T-cell (primary cell): ENCODE data around the gene NT5DC1. TPM values are rescaled to one million over a fixed set of nuclear protein-coding genes. Genes with fewer than 3 reads are reported as not detected.

Experiments
- ATAC-seq, 4 experiments: fragments of 200-7000 bp in 3 of 4; fragments of 150-1000 bp in 1 of 4; cut with Tn5 transposase; replicated peaks in 1 of 4; 1 replicate in 3 of 4; 2 replicates in 1 of 4; pipeline ENCODE4 v1.10.0; 2021; ENCODE audit warnings: moderate library complexity in 3 of 4, mild to moderate bottlenecking in 2 of 4, moderate number of reproducible peaks in 1 of 4
- CTCF ChIA-PET, 2 donors: fragments of 300-600 bp; sonication (Branson Sonifier 250); formaldehyde crosslinking; loops; one replicate each; lab custom pipeline; 2022; ENCODE audit warnings: antibody characterized with exemption in 2 of 2; lab: Charles Lee
- POLR2A ChIA-PET, 2 donors: fragments of 300-600 bp; sonication (Branson Sonifier 250); formaldehyde crosslinking; loops; one replicate each; lab custom pipeline; 2022; ENCODE audit warnings: antibody characterized with exemption in 2 of 2; lab: Charles Lee
- DNase-seq, 35 experiments: peaks; one replicate each; pipeline versions ENCODE4 v3.0.0 to v3.0.0-alpha.2; 2013 to 2023
- H3K27ac ChIP-seq: one replicate; pipeline ENCODE4 v1.5.1; 2013; ENCODE audit warnings: low read length
- H3K27me3 ChIP-seq, 2 experiments: replicated peaks in 1 of 2; 1 replicate in 1 of 2; 2 replicates in 1 of 2; pipeline versions ENCODE4 v1.6.1 to v1.7.0; 2013; ENCODE audit warnings: low read length in 1 of 2, mixed read lengths in 1 of 2; ENCODE audit not compliant: control insufficient read depth in 2 of 2, insufficient read depth in 2 of 2; ENCODE audit errors: extremely low read depth in 1 of 2
- H3K36me3 ChIP-seq, 2 donors: 1 replicate in 1 of 2; 2 replicates in 1 of 2; pipeline versions ENCODE4 v1.6.1 to v1.7.0; 2013; ENCODE audit warnings: low read length in 1 of 2; ENCODE audit not compliant: control insufficient read depth in 2 of 2, insufficient read depth in 1 of 2; ENCODE audit errors: extremely low read depth in 1 of 2
- H3K4me1 ChIP-seq, 2 experiments: 1 replicate in 1 of 2; 2 replicates in 1 of 2; pipeline versions ENCODE4 v1.6.1 to v1.7.0; 2013; ENCODE audit warnings: low read length in 2 of 2, mixed read lengths in 1 of 2; ENCODE audit not compliant: insufficient read depth in 2 of 2, control insufficient read depth in 1 of 2; ENCODE audit errors: extremely low read depth in 1 of 2
- H3K4me3 ChIP-seq, 2 donors: 1 replicate in 1 of 2; 2 replicates in 1 of 2; pipeline versions ENCODE4 v1.5.1 to v1.7.0; 2013; ENCODE audit warnings: mild to moderate bottlenecking in 2 of 2, low read length in 1 of 2, moderate library complexity in 1 of 2; ENCODE audit not compliant: control insufficient read depth in 1 of 2; ENCODE audit errors: extremely low read depth in 1 of 2
- H3K9me3 ChIP-seq: 2 replicates; pipeline ENCODE4 v1.7.0; 2013
- H3K27ac Mint-ChIP-seq, 2 donors: one replicate each; pipeline ENCODE4 v1.8.0; 2020 to 2021; ENCODE audit warnings: mild to moderate bottlenecking in 2 of 2, mixed read lengths in 2 of 2
- H3K27me3 Mint-ChIP-seq, 2 donors: one replicate each; pipeline ENCODE4 v1.8.0; 2021 to 2022; ENCODE audit warnings: mixed read lengths in 2 of 2
- H3K36me3 Mint-ChIP-seq: one replicate; pipeline ENCODE4 v1.8.0; 2021; ENCODE audit warnings: mixed read lengths
- H3K4me1 Mint-ChIP-seq, 3 donors: one replicate each; pipeline ENCODE4 v1.8.0; 2020 to 2022; ENCODE audit warnings: mixed read lengths in 3 of 3, mild to moderate bottlenecking in 1 of 3
- H3K4me3 Mint-ChIP-seq, 3 donors: one replicate each; pipeline ENCODE4 v1.8.0; 2020 to 2022; ENCODE audit warnings: mild to moderate bottlenecking in 3 of 3, mixed read lengths in 3 of 3, moderate library complexity in 3 of 3
- H3K9me3 Mint-ChIP-seq, 3 donors: one replicate each; pipeline ENCODE4 v1.8.0; 2020 to 2022; ENCODE audit warnings: mixed read lengths in 3 of 3
- WGBS: methylation state at CpG from one replicate; pipeline ENCODE4 v1.1.5; 2013; ENCODE audit warnings: missing lambda C conversion rate; ENCODE audit not compliant: insufficient coverage; 5-methylcytosine and 5-hydroxymethylcytosine counted together
- total RNA-seq, 35 experiments: library from RNA in 6 of 35; stranded (reverse) in 6 of 35; fragments of 120-200 nt in 1 of 35; gene quantifications; one replicate each; pipeline versions ENCODE4 v1.2.1 to v1.2.4 and lab custom pipeline; 2013 to 2026

NT5DC1 gene
- total RNA-seq, 5 donors from 2014 or later (not counting 1 experiment from before 2014, with no cell fraction given) = 33.8 to 47.3 (median 38.1) TPM

DNA sequence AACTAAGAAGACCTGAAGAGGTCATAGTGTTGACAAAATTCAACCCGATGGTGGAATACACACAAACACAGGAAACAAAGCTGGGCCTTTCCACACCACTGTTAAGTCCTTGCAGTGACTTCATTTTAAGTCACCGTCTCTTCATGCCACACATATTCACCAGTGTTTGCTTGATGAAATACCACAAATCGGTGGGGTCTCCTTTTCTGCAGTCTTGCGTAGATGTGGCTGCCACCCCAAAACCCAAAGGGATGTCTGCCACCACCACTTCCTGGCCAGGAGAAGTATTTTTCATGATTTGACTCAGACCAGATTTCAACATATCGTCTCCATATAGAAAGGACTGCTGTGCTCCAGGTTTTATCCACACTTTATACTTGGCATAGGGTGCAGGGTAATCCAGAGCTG lies 36.3 kb downstream of the NT5DC1 start:
- no peak overlapping the region for H3K4me3 Mint-ChIP-seq

DNA sequence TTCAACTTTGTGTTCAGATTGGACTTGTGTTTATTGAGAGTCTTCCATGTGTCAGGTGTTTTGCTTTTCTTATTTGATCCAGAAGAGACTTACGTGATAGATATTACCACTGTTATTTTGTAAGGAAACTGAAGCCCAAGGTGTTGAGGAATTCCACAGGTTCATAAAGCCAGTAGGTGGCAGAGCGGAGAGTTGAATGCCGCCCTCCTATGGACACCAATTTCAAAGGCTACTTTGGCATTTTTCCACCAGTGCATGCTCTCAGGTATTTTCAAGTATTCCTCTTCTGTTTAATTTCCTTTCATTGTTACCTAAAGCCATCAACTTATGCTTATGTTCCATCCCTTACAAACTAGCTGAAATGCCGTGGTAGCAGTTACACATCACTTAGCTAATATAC lies 39.3 kb downstream of the NT5DC1 start:
- Histone ChIP-seq H3K36me3 (no peaks in the 10 kb centered on the region), H3K4me3 (no peak overlapping the region), H3K4me1 (peaks cover 0 to 3% of the 10 kb centered on the region in 2 experiments), H3K27me3 (no peaks in the 10 kb centered on the region), H3K9me3 (no peaks in the 10 kb centered on the region), H3K27ac (no peak overlapping the region)
- peaks cover 4 to 15% (median 11%) of the 10 kb centered on the region in 3 donors for H3K4me1 Mint-ChIP-seq
- peaks cover 38% of the 10 kb centered on the region for H3K36me3 Mint-ChIP-seq
- H3K27ac Mint-ChIP-seq = no peak overlapping the region
- no peak overlapping the region for H3K4me3 Mint-ChIP-seq
- ChIA-PET POLR2A (interaction anchor here in 1 of 2 donors (0.6 kb wide), 1 partner anchor 27 kb away, joined by 3 read pairs; no protein-coding TSS in a partner anchor), CTCF (no interaction called here)
- H3K27me3 Mint-ChIP-seq = no peaks in the 10 kb centered on the region
- no peak for ATAC-seq
- 100% methylated on average over 1 of the region's 4 CpGs for WGBS
- H3K9me3 Mint-ChIP-seq = no peaks in the 10 kb centered on the region
- no peak for DNase-seq

More for the DNA sequence above, 36.3 kb downstream of the NT5DC1 start:
- WGBS = 33% methylated on average over 1 of the region's 5 CpGs
- Histone ChIP-seq H3K36me3 (peaks cover 0 to 3% of the 10 kb centered on the region in 2 donors), H3K27me3 (no peaks in the 10 kb centered on the region), H3K9me3 (no peaks in the 10 kb centered on the region), H3K4me1 (peaks cover 0 to 3% of the 10 kb centered on the region in 2 experiments), H3K27ac (no peak overlapping the region), H3K4me3 (no peak overlapping the region)
- peak overlapping the region in 1 of 2 donors; percentile 6 for H3K27ac Mint-ChIP-seq
- ChIA-PET CTCF (interaction anchor here in 1 of 2 donors (0.7 to 1.3 kb wide), 2 partner anchors 80 to 396 kb away, joined by 3 read pairs; no protein-coding TSS in a partner anchor), POLR2A (interaction anchor here (0.5 to 0.7 kb wide), 3 partner anchors 14 to 1546 kb away, joined by 3 to 4 read pairs (median 3); no protein-coding TSS in a partner anchor)
- H3K9me3 Mint-ChIP-seq = no peaks in the 10 kb centered on the region
- peaks cover 56% of the 10 kb centered on the region for H3K36me3 Mint-ChIP-seq
- H3K27me3 Mint-ChIP-seq = no peaks in the 10 kb centered on the region
- H3K4me1 Mint-ChIP-seq = peaks cover 7 to 17% (median 11%) of the 10 kb centered on the region in 3 donors
- ATAC-seq = peak in 2 of 4 experiments; percentile 44
- peak in 14 of 35 experiments; percentile 1 to 38 (median 14) for DNase-seq

- Mint-ChIP-seq H3K4me1 (peaks cover 0 to 6% (median 0%) of the 10 kb centered on the region in 3 donors), H3K27me3 (no peaks in the 10 kb centered on the region), H3K27ac (no peak overlapping the region), H3K4me3 (no peak overlapping the region), H3K36me3 (peaks cover 29% of the 10 kb centered on the region), H3K9me3 (no peaks in the 10 kb centered on the region)
- ATAC-seq (no peak), DNase-seq (no peak)
- no peaks in the 10 kb centered on the region for H3K27me3 ChIP-seq
- no peaks in the 10 kb centered on the region for H3K36me3 ChIP-seq
- ChIA-PET POLR2A (interaction anchor here in 1 of 2 donors (0.6 kb wide), 1 partner anchor 411 kb away, joined by 3 read pairs; no protein-coding TSS in a partner anchor), CTCF (no interaction called here)
- no peaks in the 10 kb centered on the region for H3K9me3 ChIP-seq
- no peak overlapping the region for H3K27ac ChIP-seq
- H3K4me3 ChIP-seq = no peak overlapping the region
- 100% methylated on average over 1 of the region's 3 CpGs for WGBS
- no peaks in the 10 kb centered on the region for H3K4me1 ChIP-seq
Observed at GRCh38 chr6:116144605-116145004, 44.0 kb downstream of the NT5DC1 start.

DNA sequence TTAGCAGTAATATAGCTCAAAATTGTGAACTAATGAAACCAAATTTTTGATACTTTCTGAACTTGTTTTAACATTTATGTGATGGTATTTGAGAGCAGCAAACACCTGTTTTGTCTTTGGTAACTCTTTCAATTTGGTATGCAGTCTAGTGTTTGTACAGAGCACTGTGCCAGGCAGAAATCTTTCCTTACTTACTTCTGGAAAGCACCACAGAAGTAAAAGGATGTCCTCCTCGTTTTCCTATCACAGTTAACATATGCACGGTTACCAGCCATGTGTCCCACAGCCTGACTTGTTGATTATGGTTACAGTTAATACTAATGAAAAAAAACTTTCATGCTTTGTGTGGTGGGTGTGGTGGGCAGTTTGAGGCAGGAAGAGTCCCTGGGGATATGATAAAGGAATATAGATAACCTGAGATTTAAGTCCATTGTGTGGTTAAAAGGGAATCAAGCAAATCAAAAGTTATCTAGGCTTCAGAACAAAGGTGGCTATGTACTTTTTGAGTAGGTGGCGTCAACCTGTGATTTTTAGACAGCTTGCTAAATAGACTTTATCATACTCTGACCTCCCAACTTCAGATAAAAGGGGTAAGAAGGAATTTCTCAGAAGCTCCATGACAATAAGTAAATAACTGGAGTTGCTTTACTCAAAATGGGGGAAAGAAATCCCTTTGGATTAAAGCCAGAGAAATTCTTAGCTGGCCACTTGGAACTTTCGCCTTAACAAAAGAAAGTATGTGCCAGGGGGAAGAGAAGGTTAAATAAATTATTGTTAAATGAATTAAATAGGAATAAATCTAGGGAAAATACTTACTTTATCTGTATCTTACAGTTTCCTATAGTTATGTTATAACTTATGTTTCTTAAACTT lies 45.4 kb downstream of the NT5DC1 start:
- Mint-ChIP-seq H3K4me1 (peaks cover 0 to 6% (median 2%) of the 10 kb centered on the region in 3 donors), H3K4me3 (no peak overlapping the region), H3K9me3 (no peaks in the 10 kb centered on the region), H3K27me3 (no peaks in the 10 kb centered on the region), H3K27ac (no peak overlapping the region), H3K36me3 (peaks cover 27% of the 10 kb centered on the region)
- Histone ChIP-seq H3K4me1 (no peaks in the 10 kb centered on the region), H3K4me3 (no peak overlapping the region), H3K27me3 (no peaks in the 10 kb centered on the region), H3K36me3 (no peaks in the 10 kb centered on the region), H3K27ac (no peak overlapping the region), H3K9me3 (no peaks in the 10 kb centered on the region)
- DNase-seq = no peak
- ATAC-seq = no peak
- CTCF ChIA-PET = interaction anchor here in 1 of 2 donors (0.7 kb wide), 1 partner anchor 120 kb away, joined by 3 read pairs; no protein-coding TSS in a partner anchor
- POLR2A ChIA-PET = interaction anchor here in 1 of 2 donors (0.6 kb wide), 1 partner anchor 438 kb away, joined by 3 read pairs; no protein-coding TSS in a partner anchor
- WGBS = no CpG with 5 or more reads among the region's 4 CpGs

DNA sequence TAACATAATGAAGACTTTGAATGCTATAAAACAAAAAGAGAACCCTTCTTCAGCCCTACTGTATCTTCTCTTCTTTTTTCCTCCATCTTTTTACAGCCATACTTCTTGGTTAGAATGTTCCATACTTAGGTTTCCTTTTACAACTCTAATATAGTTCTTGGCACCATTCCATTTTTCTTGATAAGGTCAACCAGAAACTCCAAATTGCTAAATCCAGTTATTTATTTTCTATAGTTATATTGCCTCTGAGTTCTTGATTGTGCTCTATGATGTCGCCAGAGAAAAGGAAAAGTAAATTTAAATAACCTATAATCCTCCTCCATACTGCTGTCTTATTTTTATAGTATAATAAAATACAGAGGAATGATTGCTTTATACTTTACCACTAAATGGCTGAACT lies 52.0 kb downstream of the NT5DC1 start:
- H3K9me3 ChIP-seq = no peaks in the 10 kb centered on the region
- peaks cover 0 to 20% (median 10%) of the 10 kb centered on the region in 3 donors for H3K4me1 Mint-ChIP-seq
- no peaks in the 10 kb centered on the region for H3K36me3 ChIP-seq
- POLR2A ChIA-PET = no interaction called here
- no peak overlapping the region for H3K27ac ChIP-seq
- no peaks in the 10 kb centered on the region for H3K27me3 ChIP-seq
- H3K27me3 Mint-ChIP-seq = no peaks in the 10 kb centered on the region
- no peaks in the 10 kb centered on the region for H3K9me3 Mint-ChIP-seq
- H3K4me3 Mint-ChIP-seq = no peak overlapping the region
- no CpG with 5 or more reads among the region's 1 CpG for WGBS
- peaks cover 28% of the 10 kb centered on the region for H3K36me3 Mint-ChIP-seq
- no peak for DNase-seq
- H3K4me1 ChIP-seq = no peaks in the 10 kb centered on the region
- CTCF ChIA-PET = no interaction called here
- H3K4me3 ChIP-seq = no peak overlapping the region
- ATAC-seq = no peak
- no peak overlapping the region for H3K27ac Mint-ChIP-seq

- Histone ChIP-seq H3K27ac (no peak overlapping the region), H3K4me3 (no peak overlapping the region), H3K36me3 (no peaks in the 10 kb centered on the region), H3K4me1 (no peaks in the 10 kb centered on the region), H3K9me3 (no peaks in the 10 kb centered on the region), H3K27me3 (no peaks in the 10 kb centered on the region)
- ATAC-seq (no peak), DNase-seq (no peak)
- 100% methylated on average over 1 of the region's 2 CpGs for WGBS
- peaks cover 0 to 20% (median 10%) of the 10 kb centered on the region in 3 donors for H3K4me1 Mint-ChIP-seq
- CTCF ChIA-PET = no interaction called here
- POLR2A ChIA-PET = no interaction called here
- H3K4me3 Mint-ChIP-seq = no peak overlapping the region
- no peak overlapping the region for H3K27ac Mint-ChIP-seq
- peaks cover 0 to 4% (median 2%) of the 10 kb centered on the region in 3 donors for H3K9me3 Mint-ChIP-seq
- H3K27me3 Mint-ChIP-seq = no peaks in the 10 kb centered on the region
- peaks cover 32% of the 10 kb centered on the region for H3K36me3 Mint-ChIP-seq
Observed at GRCh38 chr6:116154887-116155286, 54.2 kb downstream of the NT5DC1 start.
